Measurements from ENCODE around the gene TFIP11. TPM values are rescaled to one million over a fixed set of nuclear protein-coding genes. Genes with fewer than 3 reads are reported as not detected.

Gene TFIP11
- total and polyA plus RNA-seq, 2 of the 13 experiments (the other 11 are each of a cell fraction or from before 2014, with no cell fraction given), result 15.4 to 22.8 TPM

- TF ChIP-seq ARID4A (CRISPR knock-in tag; IDR thresholded peaks at IDR 0.05; ENCODE audit: borderline replicate concordance) (no peak), ZNF577 (CRISPR knock-in tag; IDR thresholded peaks at IDR 0.05; ENCODE audit: borderline replicate concordance, low read depth) (no peak), POLR2A (IDR thresholded peaks at IDR 0.05; ENCODE audit: insufficient read depth in 1 of 2, low read depth in 2 of 2, low read length in 2 of 2) (peak; percentile 46 to 77; a peak in 3 of 4 replicates), HNF4A (CRISPR knock-in tag; IDR thresholded peaks at IDR 0.05) (peak; percentile 83), YEATS4 (CRISPR knock-in tag; IDR thresholded peaks at IDR 0.05; ENCODE audit: borderline replicate concordance) (peak; percentile 41; the same call in 1 of the 2 replicates), HNRNPUL1 (IDR thresholded peaks at IDR 0.05; ENCODE audit: low read depth, low read length) (no peak), TP53 (CRISPR knock-in tag; conservative IDR thresholded peaks at IDR 0.05) (no peak), BCL6 (CRISPR knock-in tag; IDR thresholded peaks at IDR 0.05) (0 out of 2 replicates have a peak, but pooled peaks have one; percentile 8), SOX13 (IDR thresholded peaks at IDR 0.05) (no peak), SOX13 (CRISPR knock-in tag; conservative IDR thresholded peaks at IDR 0.05 in 1 of 2, IDR thresholded peaks at IDR 0.05 in 1 of 2) (peak in 1 of 2 experiments; percentile 34; a peak in 1 of 4 replicates), PHF8 (CRISPR knock-in tag; IDR thresholded peaks at IDR 0.05) (peak; percentile 30; the same call in 1 of the 2 replicates), FOXA1 (IDR thresholded peaks at IDR 0.05) (no peak), FOXA1 (CRISPR knock-in tag; IDR thresholded peaks at IDR 0.05) (peak; percentile 55), SIX4 (CRISPR knock-in tag; IDR thresholded peaks at IDR 0.05) (no peak), TBX2 (CRISPR knock-in tag; IDR thresholded peaks at IDR 0.05; ENCODE audit: borderline replicate concordance) (no peak), RXRB (CRISPR knock-in tag; IDR thresholded peaks at IDR 0.05; ENCODE audit: borderline replicate concordance) (peak; percentile 2; the same call in 1 of the 2 replicates), RBM22 (optimal IDR thresholded peaks at IDR 0.05; ENCODE audit: low read length) (no peak), ZFX (CRISPR knock-in tag; IDR thresholded peaks at IDR 0.05; ENCODE audit: low read depth) (peak; percentile 68), DNMT1 (CRISPR knock-in tag; IDR thresholded peaks at IDR 0.05) (no peak), ZNF430 (CRISPR knock-in tag; IDR thresholded peaks at IDR 0.05) (peak; percentile 33; the same call in 1 of the 2 replicates), CREM (IDR thresholded peaks at IDR 0.05) (peak; percentile 52; the same call in 1 of the 2 replicates), CREM (CRISPR knock-in tag; IDR thresholded peaks at IDR 0.05) (no peak), KLF12 (CRISPR knock-in tag; IDR thresholded peaks at IDR 0.05; ENCODE audit: borderline replicate concordance) (0 out of 2 replicates have a peak, but pooled peaks have one; percentile 3), ZNF383 (CRISPR knock-in tag; IDR thresholded peaks at IDR 0.05; ENCODE audit: borderline replicate concordance) (no peak), E2F5 (CRISPR knock-in tag; conservative IDR thresholded peaks at IDR 0.05) (no peak), RBFOX2 (IDR thresholded peaks at IDR 0.05; ENCODE audit: low read depth, low read length) (peak; percentile 60; the same call in 1 of the 2 replicates), CREB1 (IDR thresholded peaks at IDR 0.05) (no peak), CREB1 (CRISPR knock-in tag; IDR thresholded peaks at IDR 0.05) (peak; percentile 58; the same call in 1 of the 2 replicates)
Measured at GRCh38 chr22:26479792-26480610, 32.3 kb downstream of the TFIP11 start (continued).

All from HepG2 (cell line).